BJ (cell line): ENCODE results near the gene P3H4. TPM values are rescaled to one million over a fixed set of nuclear protein-coding genes. Genes with fewer than 3 reads are reported as not detected.

Source experiments
- CTCF ChIA-PET: fragments of 350-600 bp; formaldehyde crosslinking; extraction: SDS; loops from one replicate; lab custom pipeline; 2021; ENCODE audit warnings: antibody characterized with exemption, inconsistent platforms; lab: Yijun Ruan, JAX
- POLR2A ChIA-PET: fragments of 300-600 bp; sonication (Branson Sonifier 250); formaldehyde crosslinking; extraction: SDS; loops from one replicate; lab custom pipeline; 2021; ENCODE audit warnings: antibody characterized with exemption; lab: Charles Lee
- DNase-seq: peaks from one replicate; pipeline ENCODE4 v3.0.0-alpha.2; 2011; ENCODE audit warnings: low read depth
- H3K27me3 ChIP-seq: 2 replicates; pipeline ENCODE4 v1.6.0; 2011; ENCODE audit warnings: low read length; ENCODE audit not compliant: control insufficient read depth, insufficient read depth
- H3K36me3 ChIP-seq: 2 replicates; pipeline ENCODE4 v1.5.1; 2011; ENCODE audit warnings: low read length; ENCODE audit not compliant: control insufficient read depth, insufficient read depth
- H3K4me3 ChIP-seq: 2 replicates; pipeline ENCODE4 v1.5.1; 2011; ENCODE audit warnings: low read depth, mild to moderate bottlenecking, control low read depth, low read length
- polyA plus RNA-seq: library from polyadenylated mRNA; depleted of rRNA; stranded (reverse); fragments of >200 nt; gene quantifications from 2 replicates; pipeline ENCODE4 v1.2.3, GENCODE V29; 2011
- TF ChIP-seq, protein P1 (sequence below): IDR thresholded peaks from 2 replicates; pipeline ENCODE4 v1.5.1; 2011; ENCODE audit warnings: low read depth, mild to moderate bottlenecking, control low read depth, inconsistent platforms, low read length, moderate library complexity; ENCODE audit not compliant: insufficient read depth

The P3H4 gene
- polyA plus RNA-seq, 1 experiment, result 82.8 TPM

DNA sequence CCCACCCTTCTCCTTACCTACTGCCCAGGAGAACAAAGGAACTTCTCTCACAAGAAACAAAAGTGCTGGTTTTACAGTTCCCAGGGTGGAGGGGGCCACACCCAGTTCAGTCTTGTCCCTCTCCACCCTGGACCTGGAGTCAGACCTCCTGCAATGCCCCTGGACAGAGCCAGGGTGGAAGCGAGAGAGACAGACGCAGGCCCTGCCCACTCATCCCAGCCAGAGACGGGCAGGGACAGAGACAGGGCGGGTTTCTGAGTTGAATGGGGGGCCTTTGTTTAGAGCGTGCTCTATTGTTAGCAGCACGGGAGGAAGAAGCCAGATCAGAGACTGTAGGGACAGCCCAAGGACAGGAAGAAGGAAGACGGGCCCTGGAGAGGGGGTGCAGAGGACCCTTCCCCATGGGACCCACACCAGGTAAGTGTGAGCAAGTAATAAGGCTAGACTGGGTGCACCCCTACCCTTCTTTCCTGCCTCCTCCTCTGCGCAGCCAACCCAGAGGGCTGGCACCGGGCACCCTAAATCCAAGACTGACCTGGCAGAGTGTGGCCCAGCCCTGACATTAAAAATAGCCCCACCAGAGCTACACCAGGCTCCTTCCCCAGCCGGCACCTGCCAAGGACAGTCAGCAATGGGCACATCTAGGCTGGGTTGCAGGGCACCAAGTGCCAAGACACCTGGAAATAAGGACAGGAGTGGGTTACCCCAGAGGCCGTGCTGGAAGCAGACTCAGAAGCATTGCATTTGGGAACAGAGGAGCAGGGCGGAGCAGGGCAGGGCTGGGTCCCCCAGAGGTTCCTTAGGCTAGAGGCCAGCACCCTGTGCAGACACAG is 36.1 kb downstream of the P3H4 start:
- TF ChIP-seq, protein P1, sequence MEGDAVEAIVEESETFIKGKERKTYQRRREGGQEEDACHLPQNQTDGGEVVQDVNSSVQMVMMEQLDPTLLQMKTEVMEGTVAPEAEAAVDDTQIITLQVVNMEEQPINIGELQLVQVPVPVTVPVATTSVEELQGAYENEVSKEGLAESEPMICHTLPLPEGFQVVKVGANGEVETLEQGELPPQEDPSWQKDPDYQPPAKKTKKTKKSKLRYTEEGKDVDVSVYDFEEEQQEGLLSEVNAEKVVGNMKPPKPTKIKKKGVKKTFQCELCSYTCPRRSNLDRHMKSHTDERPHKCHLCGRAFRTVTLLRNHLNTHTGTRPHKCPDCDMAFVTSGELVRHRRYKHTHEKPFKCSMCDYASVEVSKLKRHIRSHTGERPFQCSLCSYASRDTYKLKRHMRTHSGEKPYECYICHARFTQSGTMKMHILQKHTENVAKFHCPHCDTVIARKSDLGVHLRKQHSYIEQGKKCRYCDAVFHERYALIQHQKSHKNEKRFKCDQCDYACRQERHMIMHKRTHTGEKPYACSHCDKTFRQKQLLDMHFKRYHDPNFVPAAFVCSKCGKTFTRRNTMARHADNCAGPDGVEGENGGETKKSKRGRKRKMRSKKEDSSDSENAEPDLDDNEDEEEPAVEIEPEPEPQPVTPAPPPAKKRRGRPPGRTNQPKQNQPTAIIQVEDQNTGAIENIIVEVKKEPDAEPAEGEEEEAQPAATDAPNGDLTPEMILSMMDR, result no peak
- no peak overlapping the region for H3K4me3 ChIP-seq
- POLR2A ChIA-PET, result no interaction called here
- CTCF ChIA-PET, result interaction anchor here (1.2 to 3.0 kb wide), 2 partner anchors 10 kb away, joined by 5 to 26 read pairs; partner anchors contain the start of gene JUP
- H3K27me3 ChIP-seq, result no peaks in the 10 kb centered on the region
- peaks cover 3% of the 10 kb centered on the region for H3K36me3 ChIP-seq
- DNase-seq, result no peak

DNA sequence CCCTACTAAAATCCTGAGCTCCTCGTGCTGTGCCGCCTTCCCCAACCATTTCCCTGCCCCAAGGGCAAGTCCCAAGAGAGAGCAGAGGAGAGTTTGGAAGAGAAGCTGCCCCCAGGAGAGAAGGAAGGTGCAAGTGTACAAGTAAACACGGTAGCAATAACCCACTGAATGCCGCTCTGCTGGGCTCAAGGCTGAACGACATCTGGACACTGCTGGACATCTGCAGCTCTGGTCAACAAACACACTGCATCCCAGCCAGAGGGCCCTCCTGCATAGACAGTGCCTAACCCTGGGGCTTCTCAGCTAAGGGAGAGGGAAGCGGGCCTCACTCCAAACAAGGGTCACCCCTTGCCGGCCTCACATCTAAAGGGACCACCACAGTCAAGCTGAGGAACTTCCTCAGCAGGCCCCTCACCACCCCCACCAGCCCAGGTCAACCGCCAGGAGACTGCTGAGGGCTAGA is 38.0 kb downstream of the P3H4 start:
- TF ChIP-seq, protein P1, result no peak
- POLR2A ChIA-PET, result no interaction called here
- no peak for DNase-seq
- Histone ChIP-seq H3K36me3 (peaks cover 12% of the 10 kb centered on the region), H3K4me3 (no peak overlapping the region), H3K27me3 (no peaks in the 10 kb centered on the region)
- CTCF ChIA-PET, result interaction anchor here (1.4 kb wide), 2 partner anchors 13 to 27 kb away, joined by 4 to 7 read pairs; partner anchors contain the start of gene JUP

DNA sequence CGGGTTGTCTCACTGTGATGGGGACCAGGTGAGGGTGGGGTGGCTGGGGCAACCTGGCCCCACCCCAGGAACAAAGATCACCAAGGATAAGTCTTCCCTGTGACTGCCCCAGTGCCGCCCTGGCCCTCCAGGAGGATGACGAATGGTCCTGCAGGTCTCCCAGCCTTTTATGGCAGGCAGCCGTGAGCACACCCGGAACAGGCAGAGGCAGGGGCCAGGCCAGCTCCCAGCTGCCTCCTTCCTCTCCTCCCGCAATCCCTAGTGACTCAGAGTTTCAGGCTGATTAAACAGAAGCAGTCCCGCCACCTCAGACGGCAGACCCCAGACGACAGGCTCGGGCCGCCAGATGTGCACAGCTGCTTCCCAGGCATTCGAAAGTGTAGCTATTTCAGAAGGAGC is 38.6 kb downstream of the P3H4 start:
- POLR2A ChIA-PET, result no interaction called here
- Histone ChIP-seq H3K36me3 (peaks cover 16% of the 10 kb centered on the region), H3K27me3 (no peaks in the 10 kb centered on the region), H3K4me3 (no peak overlapping the region)
- DNase-seq, result peak; percentile 61
- CTCF ChIA-PET, result interaction anchor here (1.4 kb wide), 2 partner anchors 14 to 28 kb away, joined by 4 to 7 read pairs; partner anchors contain the start of gene JUP
- TF ChIP-seq, protein P1, result no peak

DNA sequence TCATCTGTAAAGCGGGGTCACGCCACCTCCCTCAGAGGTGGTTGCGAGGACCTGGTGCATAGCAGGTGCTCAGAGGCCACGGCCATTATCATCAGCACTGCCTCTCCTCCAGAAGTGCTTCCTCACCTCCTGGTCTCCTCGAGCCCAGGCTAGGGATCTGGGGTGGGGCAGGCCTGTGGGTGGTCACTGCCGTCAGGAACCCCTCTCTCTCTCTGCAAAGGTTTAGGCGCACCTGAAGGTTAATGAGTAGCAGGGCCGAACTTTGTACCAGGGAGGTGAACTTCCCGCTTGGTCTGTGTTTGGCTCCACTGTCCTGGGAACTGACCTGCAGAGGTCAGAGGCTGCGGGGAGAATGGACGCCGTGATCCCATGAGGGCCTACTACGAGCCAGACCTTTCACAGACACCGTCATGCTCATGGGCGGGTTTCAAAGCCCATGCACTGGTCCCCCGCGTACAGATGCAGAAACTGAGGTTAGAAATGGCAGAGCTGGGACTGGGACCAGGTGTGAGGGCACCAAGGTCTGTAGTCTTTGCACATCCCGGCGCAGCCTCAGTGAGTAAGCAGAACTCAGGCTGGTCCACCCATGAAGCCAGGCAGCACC is 39.1 kb downstream of the P3H4 start:
- POLR2A ChIA-PET, result no interaction called here
- no peak overlapping the region for H3K4me3 ChIP-seq
- TF ChIP-seq, protein P1, result no peak
- H3K27me3 ChIP-seq, result no peaks in the 10 kb centered on the region
- CTCF ChIA-PET, result interaction anchor here (1.4 kb wide), 2 partner anchors 14 to 28 kb away, joined by 4 to 7 read pairs; partner anchors contain the start of gene JUP
- peaks cover 19% of the 10 kb centered on the region for H3K36me3 ChIP-seq
- DNase-seq, result no peak

DNA sequence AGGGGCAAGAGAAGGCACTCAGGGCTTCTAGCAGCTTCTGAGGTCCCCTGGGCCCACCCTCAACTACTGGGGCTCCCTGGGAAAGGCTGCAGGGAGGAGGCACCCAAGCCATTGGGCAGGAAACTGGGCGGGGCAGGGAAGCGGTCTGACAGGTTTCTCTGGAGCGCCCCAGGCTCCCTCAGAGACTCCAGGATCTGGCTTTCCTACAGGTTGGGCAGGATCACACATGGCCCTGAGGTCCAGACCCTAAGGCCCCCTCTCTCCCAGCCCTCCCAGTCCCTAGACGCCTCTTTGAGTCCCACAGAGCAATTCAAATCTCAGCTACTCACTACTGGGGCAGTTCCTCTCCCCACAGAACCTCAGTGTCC is 39.5 kb downstream of the P3H4 start:
- no peaks in the 10 kb centered on the region for H3K27me3 ChIP-seq
- ChIA-PET CTCF (interaction anchor here (1.4 kb wide), 1 partner anchor 15 kb away, joined by 4 read pairs; the partner anchor contains the start of gene JUP), POLR2A (no interaction called here)
- TF ChIP-seq, protein P1, result no peak
- H3K36me3 ChIP-seq, result peaks cover 21% of the 10 kb centered on the region
- no peak overlapping the region for H3K4me3 ChIP-seq
- DNase-seq, result no peak
